CD14-positive monocyte (primary cell): ENCODE results near the gene SYPL1. TPM values are rescaled to one million over a fixed set of nuclear protein-coding genes. Genes with fewer than 3 reads are reported as not detected.

ENCODE experiments used
- DNase-seq, 3 donors: peaks; one replicate each; pipeline ENCODE4 v3.0.0-alpha.2; 2011 to 2022
- H2AFZ ChIP-seq: 2 replicates; pipeline ENCODE4 v1.6.0; 2012; ENCODE audit warnings: mild to moderate bottlenecking, low read depth, low read length, inconsistent platforms; ENCODE audit not compliant: insufficient read depth, poor library complexity, severe bottlenecking
- H3K27ac ChIP-seq, 2 donors: 1 replicate in 1 of 2; 2 replicates in 1 of 2; pipeline ENCODE4 v1.5.1; 2012 to 2013; ENCODE audit warnings: low read length in 2 of 2, control low read depth in 1 of 2, inconsistent platforms in 1 of 2, low read depth in 1 of 2, mild to moderate bottlenecking in 1 of 2
- H3K27me3 ChIP-seq, 2 donors: one replicate each; pipeline versions ENCODE4 v1.6.0 to v1.6.1; 2011 to 2013; ENCODE audit warnings: low read length in 2 of 2; ENCODE audit not compliant: control insufficient read depth in 2 of 2, insufficient read depth in 2 of 2
- H3K36me3 ChIP-seq, 2 donors: replicated peaks in 1 of 2; 1 replicate in 1 of 2; 2 replicates in 1 of 2; pipeline versions ENCODE4 v1.5.1 to v1.6.1; 2012 to 2013; ENCODE audit warnings: low read length in 2 of 2, control low read depth in 1 of 2, inconsistent platforms in 1 of 2, mild to moderate bottlenecking in 1 of 2; ENCODE audit not compliant: insufficient read depth in 2 of 2, control insufficient read depth in 1 of 2
- H3K4me1 ChIP-seq, 2 donors: 1 replicate in 1 of 2; 2 replicates in 1 of 2; pipeline versions ENCODE4 v1.5.1 to v1.6.1; 2012 to 2013; ENCODE audit warnings: low read length in 2 of 2, control low read depth in 1 of 2, inconsistent platforms in 1 of 2, mild to moderate bottlenecking in 1 of 2, moderate library complexity in 1 of 2; ENCODE audit not compliant: insufficient read depth in 2 of 2, control insufficient read depth in 1 of 2
- H3K4me2 ChIP-seq: replicated peaks from 2 replicates; pipeline ENCODE3; 2012; ENCODE audit warnings: low read length, moderate library complexity, mild to moderate bottlenecking; ENCODE audit not compliant: poor library complexity, severe bottlenecking; ENCODE audit errors: extremely low read depth
- H3K4me3 ChIP-seq, 3 experiments: fragments of 200-600 bp in 1 of 3; sonication (generic) in 1 of 3; replicated peaks in 1 of 3; 1 replicate in 2 of 3; 2 replicates in 1 of 3; pipeline ENCODE4 v1.5.1; 2011 to 2013; ENCODE audit warnings: low read length in 3 of 3, mild to moderate bottlenecking in 3 of 3, control low read depth in 2 of 3, low read depth in 2 of 3, inconsistent platforms in 1 of 3, moderate library complexity in 1 of 3
- H3K79me2 ChIP-seq: 2 replicates; pipeline ENCODE4 v1.6.0; 2012; ENCODE audit warnings: mild to moderate bottlenecking, control low read depth, inconsistent platforms, low read length, moderate library complexity; ENCODE audit not compliant: insufficient read depth
- H3K9ac ChIP-seq: 2 replicates; pipeline ENCODE4 v1.6.0; 2017; ENCODE audit warnings: low read length, mild to moderate bottlenecking; ENCODE audit not compliant: insufficient read depth, poor library complexity, severe bottlenecking
- H3K9me3 ChIP-seq, 2 donors: replicated peaks in 1 of 2; 1 replicate in 1 of 2; 2 replicates in 1 of 2; pipeline versions ENCODE4 v1.5.1 to v1.6.1; 2012 to 2013; ENCODE audit warnings: low read length in 2 of 2, control low read depth in 1 of 2; ENCODE audit not compliant: control insufficient read depth in 1 of 2, insufficient read depth in 1 of 2
- H4K20me1 ChIP-seq: 2 replicates; pipeline ENCODE4 v1.6.0; 2012; ENCODE audit warnings: mild to moderate bottlenecking, low read length, control low read depth, moderate library complexity; ENCODE audit not compliant: insufficient read depth
- H3K27ac Mint-ChIP-seq, 7 donors: one replicate each; pipeline ENCODE4 v1.8.0; 2020; ENCODE audit warnings: mild to moderate bottlenecking in 7 of 7, mixed read lengths in 7 of 7, moderate library complexity in 6 of 7, inconsistent platforms in 2 of 7
- H3K27me3 Mint-ChIP-seq, 3 donors: one replicate each; pipeline ENCODE4 v1.8.0; 2021 to 2022; ENCODE audit warnings: low read depth in 3 of 3, mild to moderate bottlenecking in 3 of 3, mixed read lengths in 3 of 3, moderate library complexity in 3 of 3, inconsistent platforms in 1 of 3
- H3K36me3 Mint-ChIP-seq, 2 donors: one replicate each; pipeline ENCODE4 v1.8.0; 2020; ENCODE audit warnings: mixed read lengths in 2 of 2, inconsistent platforms in 1 of 2, mild to moderate bottlenecking in 1 of 2
- H3K4me1 Mint-ChIP-seq: one replicate; pipeline ENCODE4 v1.8.0; 2020; ENCODE audit warnings: mild to moderate bottlenecking, mixed read lengths
- H3K4me3 Mint-ChIP-seq, 2 donors: one replicate each; pipeline ENCODE4 v1.8.0; 2020; ENCODE audit warnings: mild to moderate bottlenecking in 2 of 2, mixed read lengths in 2 of 2, moderate library complexity in 1 of 2
- H3K9me3 Mint-ChIP-seq, 7 donors: one replicate each; pipeline ENCODE4 v1.8.0; 2020 to 2022; ENCODE audit warnings: mixed read lengths in 7 of 7, mild to moderate bottlenecking in 6 of 7, moderate library complexity in 6 of 7, inconsistent platforms in 2 of 7
- WGBS: methylation state at CpG from one replicate; pipeline ENCODE4 v1.1.5; 2013; ENCODE audit warnings: missing lambda C conversion rate; ENCODE audit not compliant: insufficient coverage; 5-methylcytosine and 5-hydroxymethylcytosine counted together
- intact Hi-C, 2 donors: fragments of 100-400 bp; cut with micrococcal nuclease; formaldehyde crosslinking; loops; one replicate each; pipeline versions ENCODE4 v1.15.0 to v1.15.1; 2023
- polyA plus RNA-seq, 3 donors: library from polyadenylated mRNA; depleted of rRNA in 1 of 3; unstranded in 2 of 3; stranded (reverse) in 1 of 3; fragments of 300-500 nt in 2 of 3; fragments of >200 nt in 1 of 3; fragmentation: Illumina TruSeq in 2 of 3; gene quantifications; 1 replicate in 2 of 3; 2 replicates in 1 of 3; pipeline ENCODE4 v1.2.3, GENCODE V29; 2012 to 2021
- TF ChIP-seq, protein P1 (sequence below): fragments of 200-600 bp; IDR thresholded peaks from one replicate; pipeline ENCODE4 v1.8.0; 2022; ENCODE audit warnings: antibody characterized with exemption, mild to moderate bottlenecking

Gene SYPL1
- polyA plus RNA-seq, 3 donors = 22.3 to 82.1 (median 64.7) TPM

DNA sequence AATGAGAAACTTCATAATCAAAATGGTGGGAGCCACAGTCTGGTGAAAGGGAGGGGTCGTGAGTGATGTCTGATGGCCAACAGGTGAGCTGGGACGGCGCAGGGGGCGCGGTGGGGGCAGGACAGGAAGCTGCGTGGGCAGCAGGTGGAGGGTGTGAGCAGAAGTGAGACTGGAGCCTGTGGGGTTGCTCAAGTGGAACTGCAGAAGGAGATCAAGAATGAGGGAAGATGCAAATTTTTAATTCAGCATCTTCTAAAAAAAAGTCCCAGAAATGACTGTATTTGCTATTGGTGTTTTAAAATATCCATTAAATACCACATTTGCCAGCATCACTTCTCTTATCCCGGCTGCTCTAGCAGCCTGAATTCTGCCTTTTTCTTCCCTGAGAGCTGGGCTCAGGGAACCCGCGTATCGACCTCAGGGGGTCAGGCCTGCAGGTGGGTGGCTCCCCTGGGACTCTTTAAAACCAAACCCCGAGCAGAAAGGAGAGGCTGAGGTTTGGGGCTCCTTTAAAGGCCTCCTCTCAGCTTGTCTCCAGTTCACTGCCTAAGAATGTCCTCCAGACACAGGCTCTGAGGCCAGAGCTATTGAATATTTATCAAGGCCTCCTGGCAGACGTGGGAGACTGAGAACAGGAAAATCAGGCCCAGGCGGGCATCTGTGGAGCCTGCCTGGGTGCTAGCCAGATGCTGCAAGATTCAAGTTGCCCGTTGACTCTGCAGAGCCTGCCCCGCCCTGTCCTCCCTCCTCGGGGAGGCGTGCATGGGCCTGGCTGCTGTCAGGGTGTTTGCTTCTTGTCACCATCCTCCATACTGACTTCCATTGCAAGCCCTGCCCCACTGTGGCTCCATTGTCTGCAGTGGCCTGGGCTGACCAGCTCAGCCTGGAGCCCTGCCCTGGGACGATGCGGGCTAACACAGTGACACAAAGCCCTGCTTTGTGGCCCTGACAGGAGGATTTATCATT lies 53.9 kb downstream of the SYPL1 start:
- H4K20me1 ChIP-seq = no peaks in the 10 kb centered on the region
- intact Hi-C loops = loop anchor here (2.0 kb wide), 1 partner anchor 95 kb away; no protein-coding TSS in a partner anchor
- H3K4me1 ChIP-seq = peaks cover 18 to 30% of the 10 kb centered on the region in 2 donors
- Mint-ChIP-seq H3K36me3 (no peaks in the 10 kb centered on the region), H3K27me3 (peaks cover 19 to 37% (median 34%) of the 10 kb centered on the region in 3 donors), H3K9me3 (no peaks in the 10 kb centered on the region), H3K4me1 (peaks cover 45% of the 10 kb centered on the region), H3K27ac (peak overlapping the region in 2 of 7 donors; percentile 32 to 41), H3K4me3 (peak overlapping the region in 1 of 2 donors; percentile 11)
- H3K9ac ChIP-seq = peak overlapping the region; percentile 25
- H3K4me3 ChIP-seq = no peak overlapping the region
- H3K4me2 ChIP-seq = no peak overlapping the region
- WGBS = 50% methylated on average over 11 of the region's 19 CpGs
- no peaks in the 10 kb centered on the region for H3K36me3 ChIP-seq
- H3K9me3 ChIP-seq = no peaks in the 10 kb centered on the region
- H3K27ac ChIP-seq = no peak overlapping the region
- TF ChIP-seq, protein P1, sequence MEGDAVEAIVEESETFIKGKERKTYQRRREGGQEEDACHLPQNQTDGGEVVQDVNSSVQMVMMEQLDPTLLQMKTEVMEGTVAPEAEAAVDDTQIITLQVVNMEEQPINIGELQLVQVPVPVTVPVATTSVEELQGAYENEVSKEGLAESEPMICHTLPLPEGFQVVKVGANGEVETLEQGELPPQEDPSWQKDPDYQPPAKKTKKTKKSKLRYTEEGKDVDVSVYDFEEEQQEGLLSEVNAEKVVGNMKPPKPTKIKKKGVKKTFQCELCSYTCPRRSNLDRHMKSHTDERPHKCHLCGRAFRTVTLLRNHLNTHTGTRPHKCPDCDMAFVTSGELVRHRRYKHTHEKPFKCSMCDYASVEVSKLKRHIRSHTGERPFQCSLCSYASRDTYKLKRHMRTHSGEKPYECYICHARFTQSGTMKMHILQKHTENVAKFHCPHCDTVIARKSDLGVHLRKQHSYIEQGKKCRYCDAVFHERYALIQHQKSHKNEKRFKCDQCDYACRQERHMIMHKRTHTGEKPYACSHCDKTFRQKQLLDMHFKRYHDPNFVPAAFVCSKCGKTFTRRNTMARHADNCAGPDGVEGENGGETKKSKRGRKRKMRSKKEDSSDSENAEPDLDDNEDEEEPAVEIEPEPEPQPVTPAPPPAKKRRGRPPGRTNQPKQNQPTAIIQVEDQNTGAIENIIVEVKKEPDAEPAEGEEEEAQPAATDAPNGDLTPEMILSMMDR = no peak
- H3K27me3 ChIP-seq = peaks cover 0 to 22% of the 10 kb centered on the region in 2 donors
- no peak overlapping the region for H2AFZ ChIP-seq
- no peak for DNase-seq
- no peaks in the 10 kb centered on the region for H3K79me2 ChIP-seq

DNA sequence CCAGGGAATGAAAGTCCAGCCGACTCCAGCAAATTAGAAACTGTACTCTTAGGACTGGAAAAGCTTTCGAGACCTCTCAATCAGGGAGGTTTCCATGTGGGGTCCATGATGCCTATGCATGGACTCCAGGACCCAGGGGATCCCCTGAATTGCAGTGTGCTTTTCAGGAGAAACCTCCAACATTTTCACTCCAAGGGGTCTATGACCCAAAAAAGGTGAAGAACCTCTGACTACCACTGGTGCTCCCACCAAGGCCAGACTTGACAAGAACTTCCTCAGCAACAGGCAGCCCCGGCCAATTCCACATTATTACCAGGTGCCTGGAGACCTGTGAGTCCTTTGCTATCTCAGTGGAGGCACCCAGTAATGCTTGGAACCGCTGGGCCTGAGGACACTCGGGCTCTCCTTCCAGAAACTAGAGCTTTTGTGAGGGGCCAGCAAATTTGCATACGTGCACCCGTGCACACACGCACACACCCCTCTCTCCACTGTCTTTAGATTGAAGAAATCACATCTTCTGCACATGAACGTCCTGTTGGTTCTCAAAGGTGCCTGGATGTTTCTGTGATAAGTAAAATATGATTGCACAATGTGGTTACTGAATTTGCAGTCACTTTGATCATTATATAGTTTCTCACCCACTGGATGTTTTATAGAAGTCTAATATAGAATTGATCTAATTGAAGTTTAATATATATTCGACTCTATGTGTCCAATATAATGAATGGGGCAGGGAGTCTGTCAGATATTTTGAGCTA lies 54.7 kb downstream of the SYPL1 start:
- Mint-ChIP-seq H3K27me3 (peaks cover 17 to 41% (median 35%) of the 10 kb centered on the region in 3 donors), H3K4me1 (peaks cover 38% of the 10 kb centered on the region), H3K9me3 (no peaks in the 10 kb centered on the region), H3K4me3 (no peak overlapping the region), H3K27ac (no peak overlapping the region), H3K36me3 (no peaks in the 10 kb centered on the region)
- Histone ChIP-seq H3K4me1 (peaks cover 15 to 22% of the 10 kb centered on the region in 2 donors), H3K36me3 (no peaks in the 10 kb centered on the region), H3K9ac (no peak overlapping the region), H4K20me1 (no peaks in the 10 kb centered on the region), H3K4me2 (no peak overlapping the region), H3K27ac (no peak overlapping the region), H3K4me3 (no peak overlapping the region), H3K9me3 (no peaks in the 10 kb centered on the region), H2AFZ (no peak overlapping the region), H3K27me3 (peaks cover 2 to 27% of the 10 kb centered on the region in 2 donors), H3K79me2 (no peaks in the 10 kb centered on the region)
- TF ChIP-seq, protein P1 = peak; percentile 27
- WGBS = 64% methylated on average over 5 of the region's 10 CpGs
- no peak for DNase-seq
- intact Hi-C loops = loop anchor here (2.0 kb wide), 1 partner anchor 95 kb away; no protein-coding TSS in a partner anchor
